GM13977 (cell line): Measurements from ENCODE around the gene SDHAF2.

Experiments
- DNase-seq: peaks from one replicate; pipeline ENCODE4 v3.0.0; 2012; ENCODE audit warnings: low spot score
- CTCF ChIP-seq: IDR thresholded peaks from 2 replicates; pipeline ENCODE4 v1.5.1; 2012; ENCODE audit warnings: mild to moderate bottlenecking, control low read depth; ENCODE audit not compliant: insufficient read depth; ENCODE audit errors: extremely low read depth, missing control alignments
- in situ Hi-C: fragments of 300-500 bp; cut with MboI; formaldehyde crosslinking; loops from one replicate; pipeline ENCODE4 v1.12.0; 2022; ENCODE audit warnings: low sequenced_read_pairs, low pct_unique_long_range_greater_than_20kb, mixed read lengths, inconsistent platforms; ENCODE audit not compliant: unreplicated experiment

The SDHAF2 gene

GRCh38 chr11:61486779-61487178, 56.9 kb downstream of the SDHAF2 start:
- TF ChIP-seq CTCF, result no peak
- in situ Hi-C loops, result no loop called here
- DNase-seq, result no peak

GRCh38 chr11:61487342-61488025, 57.6 kb downstream of the SDHAF2 start:
- in situ Hi-C loops, result no loop called here
- DNase-seq, result no peak
- no peak for TF ChIP-seq CTCF

- no peak for DNase-seq
- TF ChIP-seq CTCF, result no peak
- in situ Hi-C loops, result no loop called here
Observed at GRCh38 chr11:61488651-61489291, 58.8 kb downstream of the SDHAF2 start.

GRCh38 chr11:61489833-61490721, 60.2 kb downstream of the SDHAF2 start:
- no peak for TF ChIP-seq CTCF
- in situ Hi-C loops, result no loop called here
- no peak for DNase-seq

GRCh38 chr11:61491736-61492395, 61.9 kb downstream of the SDHAF2 start:
- DNase-seq, result no peak
- TF ChIP-seq CTCF, result no peak
- in situ Hi-C loops, result no loop called here

GRCh38 chr11:61494381-61494961, 64.5 kb downstream of the SDHAF2 start:
- in situ Hi-C loops, result no loop called here
- no peak for DNase-seq
- TF ChIP-seq CTCF, result no peak
